GM12801 (cell line): ENCODE measurements around the gene DNAI7.

Source experiments
- TF ChIP-seq, protein P1 (sequence below): IDR thresholded peaks from one replicate; pipeline ENCODE4 v1.5.1; 2011; ENCODE audit warnings: control low read depth; ENCODE audit not compliant: insufficient read length; ENCODE audit errors: extremely low read depth

DNAI7 gene

DNA sequence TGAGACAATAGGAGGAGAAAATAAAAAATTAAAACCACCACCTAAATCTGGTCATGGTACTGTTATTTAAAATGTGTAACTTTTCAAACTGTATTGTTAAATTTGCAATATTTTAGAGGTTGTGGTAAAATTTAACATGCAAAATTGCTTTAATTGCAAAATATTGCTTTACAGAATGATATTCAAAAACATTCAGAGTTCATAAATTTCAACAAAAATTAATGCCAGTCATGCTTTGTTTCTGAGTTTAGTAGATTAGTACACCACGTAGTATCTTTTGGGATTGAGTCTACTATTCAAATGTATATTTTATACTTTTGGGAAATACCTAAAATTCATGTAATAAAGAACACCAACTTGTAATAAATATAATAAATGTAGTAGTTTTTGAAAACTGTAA lies 18.4 kb upstream of the DNAI7 start:
- TF ChIP-seq, protein P1, sequence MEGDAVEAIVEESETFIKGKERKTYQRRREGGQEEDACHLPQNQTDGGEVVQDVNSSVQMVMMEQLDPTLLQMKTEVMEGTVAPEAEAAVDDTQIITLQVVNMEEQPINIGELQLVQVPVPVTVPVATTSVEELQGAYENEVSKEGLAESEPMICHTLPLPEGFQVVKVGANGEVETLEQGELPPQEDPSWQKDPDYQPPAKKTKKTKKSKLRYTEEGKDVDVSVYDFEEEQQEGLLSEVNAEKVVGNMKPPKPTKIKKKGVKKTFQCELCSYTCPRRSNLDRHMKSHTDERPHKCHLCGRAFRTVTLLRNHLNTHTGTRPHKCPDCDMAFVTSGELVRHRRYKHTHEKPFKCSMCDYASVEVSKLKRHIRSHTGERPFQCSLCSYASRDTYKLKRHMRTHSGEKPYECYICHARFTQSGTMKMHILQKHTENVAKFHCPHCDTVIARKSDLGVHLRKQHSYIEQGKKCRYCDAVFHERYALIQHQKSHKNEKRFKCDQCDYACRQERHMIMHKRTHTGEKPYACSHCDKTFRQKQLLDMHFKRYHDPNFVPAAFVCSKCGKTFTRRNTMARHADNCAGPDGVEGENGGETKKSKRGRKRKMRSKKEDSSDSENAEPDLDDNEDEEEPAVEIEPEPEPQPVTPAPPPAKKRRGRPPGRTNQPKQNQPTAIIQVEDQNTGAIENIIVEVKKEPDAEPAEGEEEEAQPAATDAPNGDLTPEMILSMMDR, result no peak

DNA sequence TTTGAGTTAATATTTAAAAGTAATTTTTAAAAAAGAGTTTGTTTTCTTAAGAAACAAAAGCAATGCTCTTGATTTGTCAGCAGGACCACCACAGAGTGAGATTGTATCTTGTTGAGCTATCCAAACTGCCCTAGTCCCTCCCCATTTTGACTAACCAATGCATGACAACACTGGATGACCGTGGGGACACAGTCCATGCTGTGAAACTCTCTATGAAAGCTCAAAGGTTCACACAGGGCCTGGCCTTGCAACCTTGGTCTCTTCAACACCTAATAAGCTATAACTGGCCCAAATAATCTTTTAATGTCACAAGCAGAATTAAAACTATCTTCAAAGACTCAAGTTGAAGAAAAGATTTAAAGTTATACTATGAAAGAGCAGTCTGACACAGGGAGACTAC lies 13.6 kb upstream of the DNAI7 start:
- TF ChIP-seq, protein P1, result no peak

DNA sequence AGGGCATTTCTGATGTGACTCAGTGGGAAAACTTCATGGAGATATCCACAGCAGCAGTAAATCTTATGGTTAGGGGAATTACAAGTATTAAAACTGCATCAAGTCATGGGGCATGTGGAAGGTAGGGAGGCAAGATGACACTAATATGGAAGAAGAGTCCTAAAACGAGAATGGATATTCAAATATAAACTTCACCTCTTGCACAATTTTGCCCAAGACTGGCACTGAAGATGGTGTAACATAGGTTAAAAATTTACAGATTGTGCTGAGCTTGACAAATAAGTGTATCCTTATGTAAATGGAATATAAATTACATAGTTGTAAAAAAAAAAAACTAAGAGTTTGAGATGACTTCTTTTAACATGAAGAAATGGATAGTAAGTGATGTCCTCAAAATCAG lies 12.9 kb upstream of the DNAI7 start:
- TF ChIP-seq, protein P1, result no peak

DNA sequence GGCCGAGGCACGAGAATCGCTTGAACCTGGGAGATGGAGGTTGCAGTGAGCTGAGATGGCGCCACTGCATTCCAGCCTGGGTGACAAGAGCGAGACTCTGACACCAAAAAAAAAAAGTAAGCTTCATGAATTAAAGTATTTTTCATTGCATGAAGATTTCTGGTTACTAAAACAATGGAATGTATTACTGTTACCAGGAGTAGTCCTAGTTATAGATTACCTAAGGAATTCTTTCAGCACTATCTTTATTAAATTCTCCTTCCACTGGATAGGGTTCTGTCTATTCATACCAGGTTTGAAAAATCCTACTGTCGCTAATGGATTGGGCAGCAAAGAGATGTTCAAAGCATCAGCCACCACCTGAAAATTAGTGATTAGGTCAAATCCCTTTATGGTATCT lies 12.5 kb upstream of the DNAI7 start:
- TF ChIP-seq, protein P1, result no peak

DNA sequence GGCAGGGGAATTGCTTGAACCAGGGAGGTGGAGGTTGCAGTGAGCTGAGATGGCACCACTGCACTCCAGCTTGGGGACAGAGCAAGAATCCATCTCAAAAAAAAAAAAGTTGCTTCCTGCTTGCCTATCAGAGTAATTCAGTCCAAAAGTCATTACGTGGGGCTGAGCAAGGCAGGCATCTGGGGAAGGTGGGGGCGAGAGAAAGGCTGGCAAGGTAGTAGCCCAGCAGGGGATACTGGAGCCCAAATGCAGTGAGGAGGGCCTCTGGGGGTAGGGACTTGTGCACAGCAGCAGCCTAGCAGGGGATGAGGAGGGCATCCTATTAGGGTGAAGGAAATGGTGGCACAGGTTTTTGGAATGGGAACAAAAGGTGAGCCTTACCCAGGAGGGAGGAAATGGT lies 7.2 kb upstream of the DNAI7 start:
- TF ChIP-seq, protein P1, result no peak

DNA sequence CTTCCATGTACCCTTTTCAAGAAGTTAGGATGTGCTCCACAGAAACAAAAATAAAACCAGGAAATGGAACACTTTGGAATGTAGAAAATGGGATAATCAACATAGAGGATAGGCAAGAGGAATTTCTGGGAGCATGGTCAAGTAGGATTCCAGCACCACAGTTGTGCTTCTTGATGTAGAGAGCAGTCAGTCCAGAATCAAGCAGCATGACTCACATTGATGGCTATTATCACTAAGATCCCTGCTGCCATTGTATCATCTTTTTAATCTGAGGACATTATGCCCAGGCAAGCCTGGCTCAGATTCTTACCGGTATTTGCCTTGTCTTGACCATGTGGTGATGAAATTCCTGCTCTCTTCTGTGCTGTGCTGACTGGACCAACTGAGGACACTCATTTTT lies 5.7 kb upstream of the DNAI7 start:
- TF ChIP-seq, protein P1, result no peak

DNA sequence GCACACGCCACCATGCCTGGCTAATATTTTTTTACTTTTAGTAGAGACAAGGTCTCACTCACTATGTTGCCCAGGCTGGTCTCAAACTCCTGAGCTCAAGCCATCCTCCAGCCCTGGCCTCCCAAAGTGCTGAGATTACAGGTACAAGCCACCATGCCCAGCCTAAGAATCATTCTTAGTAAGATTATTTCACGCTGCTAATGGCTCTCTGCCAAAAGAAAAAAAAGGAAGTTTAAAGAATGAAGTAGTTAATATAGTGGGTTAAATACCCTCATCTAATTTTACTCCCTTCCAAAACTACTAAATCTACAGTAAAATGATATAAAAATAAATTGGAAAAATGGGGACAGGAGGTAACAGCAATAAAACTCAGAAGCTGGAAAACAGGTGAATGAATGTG lies 2.6 kb upstream of the DNAI7 start:
- TF ChIP-seq, protein P1, result no peak

DNA sequence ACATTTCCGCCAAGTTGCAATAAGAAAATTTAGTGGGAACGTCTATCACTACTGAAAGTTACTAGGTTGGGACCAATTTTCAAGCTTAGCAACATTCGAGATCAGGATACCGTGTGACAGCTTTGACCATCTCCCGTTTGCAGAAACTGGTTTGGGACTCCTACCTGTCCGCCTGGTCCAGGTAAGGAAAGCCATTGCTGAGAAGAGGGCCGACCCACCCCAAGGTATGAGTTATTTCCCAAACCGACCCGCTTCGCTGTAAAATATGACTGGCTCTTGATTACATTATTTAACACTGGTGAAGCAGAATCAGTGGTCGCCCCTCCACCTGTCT lies 271 bp downstream of the DNAI7 start:
- TF ChIP-seq, protein P1, result no peak
